GM21576 (cell line): ENCODE measurements around the gene RAPGEF2.
"Not testable (repeated sequence)": the region's sequence is repeated elsewhere in the genome, so short reads cannot be mapped to it uniquely, and the experiment has no call there.

Experiments
- ATAC-seq: cut with Tn5 transposase; IDR thresholded peaks from one replicate; pipeline ENCODE4 v1.9.1; 2021; ENCODE audit warnings: mild to moderate bottlenecking, moderate library complexity; ENCODE audit not compliant: unreplicated experiment

RAPGEF2 gene

GRCh38 chr4:159353422-159354116, 250.7 kb downstream of the RAPGEF2 start:
- no peak for ATAC-seq

- no peak for ATAC-seq
Measured at GRCh38 chr4:159355466-159355865, 252.6 kb downstream of the RAPGEF2 start.

GRCh38 chr4:159357350-159357749, 254.5 kb downstream of the RAPGEF2 start:
- ATAC-seq = no peak

- ATAC-seq = no peak
Measured at GRCh38 chr4:159358226-159358625, 255.3 kb downstream of the RAPGEF2 start.

GRCh38 chr4:159360549-159360948, 257.7 kb downstream of the RAPGEF2 start:
- ATAC-seq = no peak

GRCh38 chr4:159363361-159363760, 260.5 kb downstream of the RAPGEF2 start:
- no peak for ATAC-seq

GRCh38 chr4:159366966-159367780, 264.3 kb downstream of the RAPGEF2 start:
- ATAC-seq = no peak

- peak; percentile 82 for ATAC-seq
Measured at GRCh38 chr4:159367781-159368080, 264.9 kb downstream of the RAPGEF2 start.

GRCh38 chr4:159368320-159368719, 265.4 kb downstream of the RAPGEF2 start:
- no peak for ATAC-seq

GRCh38 chr4:159369256-159369655, 266.4 kb downstream of the RAPGEF2 start:
- ATAC-seq = no peak

GRCh38 chr4:159370286-159370685, 267.4 kb downstream of the RAPGEF2 start:
- ATAC-seq = no peak

- ATAC-seq = no peak
Measured at GRCh38 chr4:159374749-159375530, 272.1 kb downstream of the RAPGEF2 start.

GRCh38 chr4:159376289-159376688, 273.4 kb downstream of the RAPGEF2 start:
- no peak for ATAC-seq

GRCh38 chr4:159378056-159378616, 275.3 kb downstream of the RAPGEF2 start:
- ATAC-seq = no peak

- not testable (repeated sequence) for ATAC-seq
Measured at GRCh38 chr4:159379064-159379463, 276.2 kb downstream of the RAPGEF2 start.

- no peak for ATAC-seq
Measured at GRCh38 chr4:159379836-159380235, 277.0 kb downstream of the RAPGEF2 start.

GRCh38 chr4:159382856-159383561, 280.1 kb downstream of the RAPGEF2 start:
- ATAC-seq = no peak

- ATAC-seq = no peak
Measured at GRCh38 chr4:159383562-159383931, 280.7 kb downstream of the RAPGEF2 start.

GRCh38 chr4:159384017-159384416, 281.1 kb downstream of the RAPGEF2 start:
- no peak for ATAC-seq

GRCh38 chr4:159384632-159385031, 281.8 kb downstream of the RAPGEF2 start:
- ATAC-seq = no peak

- no peak for ATAC-seq
Measured at GRCh38 chr4:159386620-159387019, 283.7 kb downstream of the RAPGEF2 start.
